CD4-positive, CD25-positive, alpha-beta regulatory T cell (primary cell): Measurements from ENCODE around the gene ADSS1. TPM values are rescaled to one million over a fixed set of nuclear protein-coding genes. Genes with fewer than 3 reads are reported as not detected.

Experiments
- ATAC-seq, 2 donors: fragments of 150-1000 bp; cut with Tn5 transposase; one replicate each; pipeline ENCODE4 v1.10.0; 2021; ENCODE audit warnings: low read depth in 2 of 2, moderate number of reproducible peaks in 2 of 2, moderate library complexity in 1 of 2
- DNase-seq, 3 donors: peaks; one replicate each; pipeline versions ENCODE4 v3.0.0 to v3.0.0-alpha.2; 2012 to 2022; ENCODE audit warnings: mixed read lengths in 1 of 3
- H3K27ac ChIP-seq: one replicate; pipeline ENCODE4 v1.7.0; 2013; ENCODE audit warnings: mild to moderate bottlenecking, low read length; ENCODE audit not compliant: insufficient read depth, poor library complexity, severe bottlenecking
- H3K27me3 ChIP-seq: one replicate; pipeline ENCODE4 v1.7.0; 2013; ENCODE audit warnings: low read length; ENCODE audit not compliant: control insufficient read depth, insufficient read depth
- H3K36me3 ChIP-seq: one replicate; pipeline ENCODE4 v1.7.0; 2013; ENCODE audit warnings: mild to moderate bottlenecking, low read length, moderate library complexity; ENCODE audit not compliant: control insufficient read depth, insufficient read depth
- H3K4me1 ChIP-seq: 2 replicates; pipeline ENCODE4 v1.7.0; 2013; ENCODE audit warnings: mild to moderate bottlenecking, low read length; ENCODE audit not compliant: insufficient read depth, control insufficient read depth, poor library complexity, severe bottlenecking
- H3K4me3 ChIP-seq: one replicate; pipeline ENCODE4 v1.7.0; 2013; ENCODE audit warnings: low read depth, mild to moderate bottlenecking, low read length, moderate library complexity
- H3K9me3 ChIP-seq, 2 experiments: 1 replicate in 1 of 2; 2 replicates in 1 of 2; pipeline ENCODE4 v1.7.0; 2013; ENCODE audit warnings: low read length in 2 of 2, mild to moderate bottlenecking in 1 of 2, moderate library complexity in 1 of 2; ENCODE audit not compliant: control insufficient read depth in 2 of 2
- H3K27ac Mint-ChIP-seq, 3 donors: one replicate each; pipeline ENCODE4 v1.8.0; 2020 to 2022; ENCODE audit warnings: mild to moderate bottlenecking in 3 of 3, mixed read lengths in 3 of 3, moderate library complexity in 2 of 3
- H3K27me3 Mint-ChIP-seq: one replicate; pipeline ENCODE4 v1.8.0; 2022; ENCODE audit warnings: mild to moderate bottlenecking, mixed read lengths
- H3K36me3 Mint-ChIP-seq: one replicate; pipeline ENCODE4 v1.8.0; 2020; ENCODE audit warnings: mixed read lengths
- H3K4me1 Mint-ChIP-seq, 4 donors: one replicate each; pipeline ENCODE4 v1.8.0; 2020 to 2022; ENCODE audit warnings: mixed read lengths in 4 of 4, mild to moderate bottlenecking in 1 of 4
- H3K4me3 Mint-ChIP-seq, 4 donors: one replicate each; pipeline ENCODE4 v1.8.0; 2020 to 2022; ENCODE audit warnings: mild to moderate bottlenecking in 4 of 4, mixed read lengths in 4 of 4, moderate library complexity in 3 of 4
- H3K9me3 Mint-ChIP-seq, 7 donors: one replicate each; pipeline ENCODE4 v1.8.0; 2020 to 2022; ENCODE audit warnings: mixed read lengths in 7 of 7, mild to moderate bottlenecking in 3 of 7, moderate library complexity in 2 of 7
- polyA plus RNA-seq, 4 donors: library from polyadenylated mRNA; unstranded; fragments of 300-500 nt; fragmentation: Illumina TruSeq; gene quantifications; one replicate each; pipeline ENCODE4 v1.2.3, GENCODE V29; 2021
- total RNA-seq: library from RNA; stranded (reverse); gene quantifications from one replicate; pipeline ENCODE4 v1.2.3, GENCODE V29; 2022

The ADSS1 gene
- total and polyA plus RNA-seq, 5 donors from 2014 or later, result 0.10 to 1.9 (median 1.4) TPM

DNA sequence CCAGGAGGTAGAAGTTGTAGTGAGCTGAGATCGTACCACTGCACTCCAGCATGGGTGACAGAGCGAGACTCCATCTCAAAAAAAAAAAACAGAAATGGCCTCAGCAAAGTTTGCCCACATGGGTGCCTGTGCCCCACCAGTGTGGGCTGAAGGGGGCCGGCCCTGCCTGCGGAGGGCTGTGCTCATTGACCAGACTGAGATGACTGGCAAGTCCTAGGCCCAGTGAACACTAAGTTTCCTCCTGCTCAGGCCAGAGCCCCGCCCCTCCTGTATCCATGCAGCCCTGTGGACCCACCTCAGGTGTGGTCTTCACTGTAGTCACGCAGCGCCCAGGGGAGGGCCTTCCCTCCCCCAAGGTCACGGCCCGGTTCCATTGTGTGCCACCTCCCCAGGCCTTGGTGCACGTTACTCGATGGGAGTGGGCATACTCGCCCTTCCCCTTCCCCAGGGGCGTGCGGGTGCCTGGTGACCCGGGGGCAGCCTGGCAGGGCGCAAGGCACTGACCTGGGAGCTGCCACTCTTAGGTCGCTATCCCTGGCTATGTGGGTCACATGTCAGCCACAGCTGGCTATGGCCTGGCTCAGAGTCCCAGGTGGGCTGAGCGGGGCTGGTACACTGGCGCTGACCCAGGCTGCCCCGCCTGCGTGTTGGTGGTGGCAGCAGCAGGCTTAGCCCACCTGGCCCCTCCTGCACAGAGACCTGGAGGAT, 18.5 kb upstream of the ADSS1 start:
- DNase-seq, result no peak
- no peak overlapping the region for H3K4me3 Mint-ChIP-seq
- no peaks in the 10 kb centered on the region for H3K9me3 Mint-ChIP-seq
- no peaks in the 10 kb centered on the region for H3K27me3 ChIP-seq
- no peak overlapping the region for H3K27ac ChIP-seq
- peaks cover 11% of the 10 kb centered on the region for H3K36me3 ChIP-seq
- H3K27ac Mint-ChIP-seq, result peak overlapping the region in 1 of 3 donors; percentile 32
- H3K36me3 Mint-ChIP-seq, result peaks cover 9% of the 10 kb centered on the region
- no peaks in the 10 kb centered on the region for H3K27me3 Mint-ChIP-seq
- H3K9me3 ChIP-seq, result no peaks in the 10 kb centered on the region
- H3K4me1 Mint-ChIP-seq, result peaks cover 0 to 5% (median 3%) of the 10 kb centered on the region in 4 donors
- ATAC-seq, result no peak
- H3K4me3 ChIP-seq, result no peak overlapping the region
- peaks cover 4% of the 10 kb centered on the region for H3K4me1 ChIP-seq

DNA sequence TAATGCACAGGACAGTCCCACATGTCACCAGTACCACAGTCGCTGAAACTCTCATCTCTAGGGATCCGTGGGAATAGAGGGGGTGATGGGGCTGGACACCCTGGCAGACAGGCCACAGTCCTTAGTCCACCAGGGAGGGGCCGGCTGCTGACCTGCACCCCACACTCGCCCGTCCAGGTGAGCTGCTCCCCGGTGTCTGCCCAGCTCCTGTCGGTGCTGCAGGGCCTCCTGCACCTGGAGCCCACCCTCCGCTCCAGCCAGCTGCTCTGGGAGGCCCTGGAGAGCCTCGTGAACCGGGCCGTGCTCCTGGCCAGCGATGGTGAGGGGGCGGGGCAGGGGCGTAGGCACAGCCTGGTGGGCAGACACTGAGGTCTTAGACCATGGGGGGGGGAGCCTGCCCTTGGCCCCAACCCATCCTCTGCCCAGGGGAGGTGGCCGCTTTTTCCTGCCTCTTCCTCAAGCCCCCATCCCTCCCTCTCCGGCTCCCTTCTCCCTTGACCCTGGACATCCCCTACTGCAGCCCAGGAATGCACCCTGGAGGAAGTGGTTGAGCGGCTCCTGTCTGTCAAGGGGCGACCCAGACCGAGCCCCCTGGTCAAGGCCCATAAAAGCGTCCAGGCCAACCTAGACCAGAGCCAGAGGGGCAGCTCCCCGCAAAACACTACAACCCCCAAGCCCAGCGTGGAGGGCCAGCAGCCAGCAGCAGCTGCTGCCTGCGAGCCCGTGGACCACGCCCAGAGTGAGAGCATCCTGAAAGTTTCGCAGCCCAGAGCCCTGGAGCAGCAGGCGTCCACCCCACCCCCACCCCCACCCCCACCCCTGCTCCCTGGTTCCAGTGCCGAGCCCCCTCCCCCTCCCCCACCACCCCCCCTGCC, 17.1 kb upstream of the ADSS1 start:
- H3K27me3 Mint-ChIP-seq, result no peaks in the 10 kb centered on the region
- peaks cover 7% of the 10 kb centered on the region for H3K36me3 Mint-ChIP-seq
- H3K9me3 ChIP-seq, result no peaks in the 10 kb centered on the region
- ATAC-seq, result no peak
- H3K4me3 Mint-ChIP-seq, result no peak overlapping the region
- H3K36me3 ChIP-seq, result peaks cover 18% of the 10 kb centered on the region
- H3K27ac Mint-ChIP-seq, result no peak overlapping the region
- H3K9me3 Mint-ChIP-seq, result no peaks in the 10 kb centered on the region
- peaks cover 0 to 5% (median 3%) of the 10 kb centered on the region in 4 donors for H3K4me1 Mint-ChIP-seq
- no peak overlapping the region for H3K27ac ChIP-seq
- H3K4me1 ChIP-seq, result peaks cover 4% of the 10 kb centered on the region
- DNase-seq, result no peak
- no peak overlapping the region for H3K4me3 ChIP-seq
- no peaks in the 10 kb centered on the region for H3K27me3 ChIP-seq

DNA sequence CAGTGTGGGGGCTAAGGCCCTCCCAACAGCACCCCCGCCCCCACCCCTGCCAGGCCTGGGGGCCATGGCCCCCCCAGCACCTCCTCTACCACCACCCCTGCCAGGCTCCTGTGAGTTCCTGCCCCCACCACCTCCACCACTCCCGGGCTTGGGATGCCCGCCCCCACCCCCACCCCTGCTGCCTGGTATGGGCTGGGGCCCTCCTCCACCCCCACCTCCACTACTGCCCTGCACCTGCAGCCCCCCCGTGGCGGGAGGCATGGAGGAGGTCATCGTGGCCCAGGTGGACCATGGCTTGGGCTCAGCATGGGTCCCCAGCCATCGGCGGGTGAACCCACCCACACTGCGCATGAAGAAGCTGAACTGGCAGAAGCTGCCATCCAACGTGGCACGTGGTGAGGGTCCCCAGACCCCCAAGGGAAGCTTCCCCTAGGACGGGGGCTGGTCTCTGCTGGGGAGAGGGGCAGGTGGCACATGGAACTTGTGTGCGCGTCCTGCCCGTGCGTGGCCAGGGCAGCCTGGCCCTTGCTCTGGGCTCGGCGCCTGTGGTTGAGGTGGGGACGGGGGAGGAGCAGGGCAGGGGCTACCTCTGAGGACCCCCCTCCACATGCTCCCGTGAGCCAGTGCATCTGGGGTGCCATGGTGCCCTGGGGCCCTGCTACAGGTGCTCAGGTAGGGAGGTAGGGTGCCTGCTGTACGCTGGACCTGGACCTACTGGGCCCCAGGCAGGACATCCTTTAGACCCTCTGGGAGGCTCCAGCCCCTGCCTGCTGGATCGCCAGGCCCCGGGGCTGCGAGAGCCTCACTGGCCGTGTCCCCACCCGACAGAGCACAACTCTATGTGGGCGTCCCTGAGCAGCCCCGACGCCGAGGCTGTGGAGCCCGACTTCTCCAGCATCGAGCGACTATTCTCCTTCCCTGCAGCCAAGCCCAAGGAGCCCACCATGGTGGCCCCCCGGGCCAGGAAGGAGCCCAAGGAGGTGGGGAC, 16.1 kb upstream of the ADSS1 start:
- H3K36me3 Mint-ChIP-seq, result peaks cover 5% of the 10 kb centered on the region
- DNase-seq (no peak), ATAC-seq (no peak)

DNA sequence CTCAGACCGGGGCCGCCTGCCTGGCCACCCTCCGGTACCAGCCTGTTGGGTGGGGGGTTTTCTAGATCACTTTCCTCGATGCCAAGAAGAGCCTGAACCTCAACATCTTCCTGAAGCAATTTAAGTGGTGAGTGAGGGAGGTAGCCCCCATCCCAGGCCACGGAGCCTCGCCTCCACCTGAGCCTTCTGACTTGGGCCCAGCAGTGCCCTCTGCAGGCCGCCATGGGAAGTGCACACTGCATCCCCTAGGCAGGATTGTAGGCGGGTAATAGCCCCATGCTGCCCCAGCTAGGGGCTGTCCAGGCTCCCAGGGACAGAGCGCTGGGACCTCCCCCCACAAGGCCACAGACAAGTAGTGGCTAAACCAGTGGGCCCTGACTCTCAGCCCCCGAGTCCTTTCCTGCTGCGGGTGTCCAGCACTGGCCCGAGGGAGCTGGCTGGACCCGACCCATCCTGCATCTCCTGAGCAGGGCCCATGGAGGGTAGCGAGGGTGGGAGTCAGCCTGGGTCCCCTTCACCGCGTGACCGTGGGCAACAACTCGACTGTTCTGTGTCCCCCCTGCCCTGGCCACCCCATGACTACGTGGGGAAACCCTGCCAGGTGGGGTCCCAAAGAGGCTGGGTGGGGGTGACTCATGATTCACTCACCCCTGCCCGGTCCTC, 15.3 kb upstream of the ADSS1 start:
- no peaks in the 10 kb centered on the region for H3K9me3 Mint-ChIP-seq
- peak; percentile 78 to 79 for ATAC-seq
- H3K27ac Mint-ChIP-seq, result peak overlapping the region in 1 of 3 donors; percentile 32

More for the DNA sequence above, 16.1 kb upstream of the ADSS1 start:
- peak overlapping the region in 1 of 4 donors; percentile 31 for H3K4me3 Mint-ChIP-seq
- H3K4me1 Mint-ChIP-seq, result peaks cover 0 to 5% (median 3%) of the 10 kb centered on the region in 4 donors
- Histone ChIP-seq H3K36me3 (peaks cover 21% of the 10 kb centered on the region), H3K4me1 (peaks cover 4% of the 10 kb centered on the region), H3K27ac (no peak overlapping the region), H3K9me3 (no peaks in the 10 kb centered on the region), H3K4me3 (no peak overlapping the region), H3K27me3 (no peaks in the 10 kb centered on the region)
- H3K27me3 Mint-ChIP-seq, result no peaks in the 10 kb centered on the region
- H3K9me3 Mint-ChIP-seq, result no peaks in the 10 kb centered on the region
- no peak overlapping the region for H3K27ac Mint-ChIP-seq

DNA sequence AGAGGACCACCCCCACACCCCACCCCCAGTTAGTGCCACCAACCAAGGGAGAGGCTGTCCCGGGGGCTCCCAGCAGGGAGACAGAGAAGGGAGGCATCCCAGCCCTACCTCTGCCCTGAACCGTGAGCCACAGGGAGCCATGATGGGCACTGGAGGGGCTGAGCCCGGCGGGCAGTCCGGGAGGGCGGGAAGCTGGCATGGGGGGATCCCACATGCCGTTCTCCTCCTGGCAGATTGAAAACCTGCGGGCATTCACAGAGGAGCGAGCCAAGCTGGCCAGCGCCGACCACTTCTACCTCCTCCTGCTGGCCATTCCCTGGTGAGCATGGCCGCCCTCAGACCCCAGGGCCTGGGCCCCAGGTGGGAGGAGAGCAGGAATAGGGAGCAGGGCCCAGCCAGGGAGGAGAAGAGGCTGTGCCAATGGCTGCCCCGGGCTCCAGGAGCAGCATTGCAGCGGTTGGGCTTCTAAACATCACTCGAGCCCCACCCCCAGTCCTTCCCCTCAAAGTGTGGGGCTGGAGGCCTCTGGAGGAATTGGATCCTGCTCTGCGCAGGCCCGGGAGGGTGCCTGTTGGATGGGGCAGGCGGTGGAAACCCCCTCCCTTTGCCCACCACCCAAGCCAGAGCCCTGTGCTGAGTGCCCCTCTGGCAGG, 14.5 kb upstream of the ADSS1 start:
- Mint-ChIP-seq H3K27ac (no peak overlapping the region), H3K4me1 (peaks cover 0 to 5% (median 3%) of the 10 kb centered on the region in 4 donors), H3K4me3 (no peak overlapping the region), H3K36me3 (no peaks in the 10 kb centered on the region), H3K27me3 (no peaks in the 10 kb centered on the region), H3K9me3 (no peaks in the 10 kb centered on the region)
- Histone ChIP-seq H3K9me3 (no peaks in the 10 kb centered on the region), H3K36me3 (peaks cover 20% of the 10 kb centered on the region), H3K27ac (no peak overlapping the region), H3K4me1 (peaks cover 4% of the 10 kb centered on the region), H3K27me3 (no peaks in the 10 kb centered on the region), H3K4me3 (no peak overlapping the region)
- ATAC-seq (no peak), DNase-seq (no peak)

More for the DNA sequence above, 15.3 kb upstream of the ADSS1 start:
- Histone ChIP-seq H3K27me3 (no peaks in the 10 kb centered on the region), H3K4me1 (peaks cover 4% of the 10 kb centered on the region), H3K27ac (no peak overlapping the region), H3K4me3 (no peak overlapping the region), H3K9me3 (no peaks in the 10 kb centered on the region), H3K36me3 (peaks cover 23% of the 10 kb centered on the region)
- H3K27me3 Mint-ChIP-seq, result no peaks in the 10 kb centered on the region
- H3K4me3 Mint-ChIP-seq, result peak overlapping the region in 1 of 4 donors; percentile 31
- DNase-seq, result peak; percentile 58 to 75 (median 71)
- H3K4me1 Mint-ChIP-seq, result peaks cover 0 to 5% (median 3%) of the 10 kb centered on the region in 4 donors
- peaks cover 5% of the 10 kb centered on the region for H3K36me3 Mint-ChIP-seq

DNA sequence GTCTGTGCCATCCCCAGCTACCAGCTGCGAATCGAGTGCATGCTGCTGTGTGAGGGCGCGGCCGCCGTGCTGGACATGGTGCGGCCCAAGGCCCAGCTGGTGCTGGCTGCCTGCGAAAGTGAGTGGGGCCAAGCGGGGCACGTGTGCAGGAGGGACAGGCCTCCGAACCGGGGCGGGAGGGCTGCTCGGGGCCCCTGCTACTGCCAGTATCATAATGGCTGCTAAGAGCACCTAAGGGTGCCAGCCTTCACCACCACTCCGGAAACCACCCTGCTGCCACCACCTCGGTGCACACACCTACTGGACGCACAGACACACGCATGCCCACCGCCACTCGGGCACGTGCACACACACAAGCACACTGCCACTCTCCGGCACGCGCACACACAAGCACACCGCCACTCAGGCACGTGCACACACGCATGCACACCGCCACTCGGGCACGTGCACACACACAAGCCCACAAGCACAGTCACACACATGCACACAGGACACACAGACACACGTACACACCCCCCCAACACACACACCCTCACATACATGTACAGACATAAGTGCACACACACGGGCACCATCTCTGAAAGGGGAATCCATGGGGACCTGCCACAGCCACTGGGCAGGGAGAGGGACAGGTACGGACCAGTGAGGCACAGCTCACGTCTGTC, 13.8 kb upstream of the ADSS1 start:
- Histone ChIP-seq H3K36me3 (peaks cover 21% of the 10 kb centered on the region), H3K4me1 (peaks cover 4% of the 10 kb centered on the region), H3K4me3 (no peak overlapping the region), H3K27me3 (no peaks in the 10 kb centered on the region), H3K9me3 (no peaks in the 10 kb centered on the region), H3K27ac (no peak overlapping the region)
- H3K36me3 Mint-ChIP-seq, result no peaks in the 10 kb centered on the region
- no peak overlapping the region for H3K4me3 Mint-ChIP-seq
- H3K27ac Mint-ChIP-seq, result peak overlapping the region in 1 of 3 donors; percentile 52
- ATAC-seq (no peak), DNase-seq (no peak)
- H3K27me3 Mint-ChIP-seq, result no peaks in the 10 kb centered on the region
- H3K4me1 Mint-ChIP-seq, result peaks cover 0 to 5% (median 3%) of the 10 kb centered on the region in 4 donors
- H3K9me3 Mint-ChIP-seq, result no peaks in the 10 kb centered on the region
